ENCODE data around the gene JAKMIP2.

Gene JAKMIP2

DNA sequence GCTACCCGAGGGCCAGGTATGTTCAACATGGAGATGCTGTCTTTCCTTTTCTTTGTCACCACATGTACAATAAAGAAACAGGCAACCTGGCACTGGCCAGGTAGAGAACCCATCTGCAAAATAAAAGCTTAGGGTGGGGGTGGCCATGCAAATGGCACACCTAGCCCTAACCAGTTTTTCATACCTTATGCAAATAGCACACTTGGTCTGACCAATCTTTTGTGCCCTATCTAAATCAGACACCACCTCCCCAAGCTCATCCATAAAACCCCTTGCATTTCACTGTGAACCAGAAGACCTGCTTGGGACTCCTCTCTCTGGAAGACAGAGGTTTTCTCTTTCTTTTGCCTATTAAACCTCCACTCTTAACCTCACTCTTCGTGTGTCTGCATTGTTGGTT is 33.9 kb downstream of the JAKMIP2 start:
- no peak for TF ChIP-seq CSDC2 (CRISPR knock-in tag; IDR thresholded peaks at IDR 0.05)
- TF ChIP-seq, protein P1, sequence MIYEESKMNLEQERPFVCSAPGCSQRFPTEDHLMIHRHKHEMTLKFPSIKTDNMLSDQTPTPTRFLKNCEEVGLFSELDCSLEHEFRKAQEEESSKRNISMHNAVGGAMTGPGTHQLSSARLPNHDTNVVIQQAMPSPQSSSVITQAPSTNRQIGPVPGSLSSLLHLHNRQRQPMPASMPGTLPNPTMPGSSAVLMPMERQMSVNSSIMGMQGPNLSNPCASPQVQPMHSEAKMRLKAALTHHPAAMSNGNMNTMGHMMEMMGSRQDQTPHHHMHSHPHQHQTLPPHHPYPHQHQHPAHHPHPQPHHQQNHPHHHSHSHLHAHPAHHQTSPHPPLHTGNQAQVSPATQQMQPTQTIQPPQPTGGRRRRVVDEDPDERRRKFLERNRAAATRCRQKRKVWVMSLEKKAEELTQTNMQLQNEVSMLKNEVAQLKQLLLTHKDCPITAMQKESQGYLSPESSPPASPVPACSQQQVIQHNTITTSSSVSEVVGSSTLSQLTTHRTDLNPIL (CRISPR knock-in tag; IDR thresholded peaks at IDR 0.05; ENCODE audit: low read depth): no peak
- no peak for ATAC-seq

DNA sequence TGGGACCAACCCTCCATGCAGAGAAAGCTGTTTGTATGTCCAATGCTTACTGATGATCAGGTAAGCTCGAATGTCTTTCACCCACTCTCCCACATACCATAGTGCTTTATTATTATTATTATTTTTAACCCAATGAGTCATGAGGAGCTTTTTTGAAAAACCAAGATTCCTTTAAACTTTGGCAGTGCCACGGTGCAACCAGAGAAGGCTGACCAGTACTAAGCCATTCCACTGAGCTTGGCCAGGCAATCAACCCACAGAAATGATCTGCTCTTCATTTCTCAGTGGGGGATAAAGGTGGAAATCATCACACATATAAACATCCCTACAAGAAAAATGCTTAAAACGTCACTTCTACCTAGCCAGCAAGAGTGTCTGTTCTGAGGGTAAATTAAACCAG is 35.5 kb downstream of the JAKMIP2 start:
- TF ChIP-seq ZNF70 (CRISPR knock-in tag; IDR thresholded peaks at IDR 0.05): no peak
- no peak for TF ChIP-seq ZNF8 (CRISPR knock-in tag; IDR thresholded peaks at IDR 0.05)
- TF ChIP-seq ARNTL (CRISPR knock-in tag; IDR thresholded peaks at IDR 0.05; ENCODE audit: borderline replicate concordance, low read depth): no peak
- TF ChIP-seq, protein P2, sequence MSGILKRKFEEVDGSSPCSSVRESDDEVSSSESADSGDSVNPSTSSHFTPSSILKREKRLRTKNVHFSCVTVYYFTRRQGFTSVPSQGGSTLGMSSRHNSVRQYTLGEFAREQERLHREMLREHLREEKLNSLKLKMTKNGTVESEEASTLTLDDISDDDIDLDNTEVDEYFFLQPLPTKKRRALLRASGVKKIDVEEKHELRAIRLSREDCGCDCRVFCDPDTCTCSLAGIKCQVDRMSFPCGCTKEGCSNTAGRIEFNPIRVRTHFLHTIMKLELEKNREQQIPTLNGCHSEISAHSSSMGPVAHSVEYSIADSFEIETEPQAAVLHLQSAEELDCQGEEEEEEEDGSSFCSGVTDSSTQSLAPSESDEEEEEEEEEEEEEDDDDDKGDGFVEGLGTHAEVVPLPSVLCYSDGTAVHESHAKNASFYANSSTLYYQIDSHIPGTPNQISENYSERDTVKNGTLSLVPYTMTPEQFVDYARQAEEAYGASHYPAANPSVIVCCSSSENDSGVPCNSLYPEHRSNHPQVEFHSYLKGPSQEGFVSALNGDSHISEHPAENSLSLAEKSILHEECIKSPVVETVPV (CRISPR knock-in tag; IDR thresholded peaks at IDR 0.05): no peak
- TF ChIP-seq TCF4 (CRISPR knock-in tag; IDR thresholded peaks at IDR 0.05; ENCODE audit: borderline replicate concordance): no peak
- no peak for TF ChIP-seq TOX (CRISPR knock-in tag; IDR thresholded peaks at IDR 0.05; ENCODE audit: borderline replicate concordance)
- TF ChIP-seq ZC3H10 (CRISPR knock-in tag; IDR thresholded peaks at IDR 0.05): no peak
- no peak for TF ChIP-seq PPARA (CRISPR knock-in tag; IDR thresholded peaks at IDR 0.05; ENCODE audit: borderline replicate concordance)
- TF ChIP-seq ISL1 (CRISPR knock-in tag; IDR thresholded peaks at IDR 0.05): no peak
- no peak for TF ChIP-seq ZNF565 (CRISPR knock-in tag; conservative IDR thresholded peaks at IDR 0.05; ENCODE audit: low read depth)
- ATAC-seq: no peak

DNA sequence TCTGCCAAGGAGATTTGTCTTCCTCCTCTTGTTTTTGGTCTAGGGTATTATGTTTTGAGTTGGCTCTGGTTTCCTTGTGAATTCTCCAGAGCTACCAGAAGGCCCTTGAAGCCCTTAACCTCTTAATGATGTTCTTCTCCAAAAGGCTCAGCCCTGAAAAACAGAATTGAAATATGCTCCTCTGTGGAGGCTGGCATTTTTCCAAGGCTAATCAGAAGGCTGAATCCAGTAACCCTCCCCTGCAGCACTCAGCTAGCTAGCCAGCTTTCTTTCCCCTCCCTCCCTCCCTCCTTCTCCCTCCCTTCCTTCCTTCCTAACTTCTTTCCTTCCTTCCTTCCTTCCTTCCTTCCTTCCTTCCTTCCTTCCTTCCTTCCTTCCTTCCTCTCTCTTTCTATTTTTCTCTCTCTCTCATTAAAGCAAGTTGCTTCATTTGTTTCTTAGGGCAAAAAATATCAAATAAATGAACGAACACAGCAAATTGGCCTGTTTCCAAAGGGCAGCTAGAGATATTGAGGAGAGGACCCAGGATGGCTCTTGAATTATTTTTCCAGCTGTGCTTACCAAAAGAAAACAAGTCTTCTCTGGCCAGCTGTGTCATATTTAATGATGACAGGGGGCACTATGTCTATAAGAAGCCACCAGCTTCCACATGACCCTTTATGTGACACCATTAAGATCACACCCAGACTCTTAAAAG is 38.7 kb downstream of the JAKMIP2 start:
- TF ChIP-seq RARB (CRISPR knock-in tag; IDR thresholded peaks at IDR 0.05): no peak
- no peak for TF ChIP-seq ZFP30 (CRISPR knock-in tag; IDR thresholded peaks at IDR 0.05)
- no peak for TF ChIP-seq SNAI2 (CRISPR knock-in tag; IDR thresholded peaks at IDR 0.05)
- TF ChIP-seq BACH2 (CRISPR knock-in tag; IDR thresholded peaks at IDR 0.05; ENCODE audit: borderline replicate concordance): no peak
- no peak for TF ChIP-seq ZC3H10 (CRISPR knock-in tag; IDR thresholded peaks at IDR 0.05)
- TF ChIP-seq TCF4 (CRISPR knock-in tag; IDR thresholded peaks at IDR 0.05; ENCODE audit: borderline replicate concordance): no peak
- no peak for TF ChIP-seq ZFP3 (CRISPR knock-in tag; IDR thresholded peaks at IDR 0.05)
- no peak for TF ChIP-seq TOX (CRISPR knock-in tag; IDR thresholded peaks at IDR 0.05; ENCODE audit: borderline replicate concordance)
- no peak for TF ChIP-seq GLIS3 (CRISPR knock-in tag; IDR thresholded peaks at IDR 0.05)
- TF ChIP-seq OSR1 (CRISPR knock-in tag; IDR thresholded peaks at IDR 0.05): no peak
- TF ChIP-seq, protein P2 (CRISPR knock-in tag; IDR thresholded peaks at IDR 0.05): no peak
- TF ChIP-seq, protein P3, sequence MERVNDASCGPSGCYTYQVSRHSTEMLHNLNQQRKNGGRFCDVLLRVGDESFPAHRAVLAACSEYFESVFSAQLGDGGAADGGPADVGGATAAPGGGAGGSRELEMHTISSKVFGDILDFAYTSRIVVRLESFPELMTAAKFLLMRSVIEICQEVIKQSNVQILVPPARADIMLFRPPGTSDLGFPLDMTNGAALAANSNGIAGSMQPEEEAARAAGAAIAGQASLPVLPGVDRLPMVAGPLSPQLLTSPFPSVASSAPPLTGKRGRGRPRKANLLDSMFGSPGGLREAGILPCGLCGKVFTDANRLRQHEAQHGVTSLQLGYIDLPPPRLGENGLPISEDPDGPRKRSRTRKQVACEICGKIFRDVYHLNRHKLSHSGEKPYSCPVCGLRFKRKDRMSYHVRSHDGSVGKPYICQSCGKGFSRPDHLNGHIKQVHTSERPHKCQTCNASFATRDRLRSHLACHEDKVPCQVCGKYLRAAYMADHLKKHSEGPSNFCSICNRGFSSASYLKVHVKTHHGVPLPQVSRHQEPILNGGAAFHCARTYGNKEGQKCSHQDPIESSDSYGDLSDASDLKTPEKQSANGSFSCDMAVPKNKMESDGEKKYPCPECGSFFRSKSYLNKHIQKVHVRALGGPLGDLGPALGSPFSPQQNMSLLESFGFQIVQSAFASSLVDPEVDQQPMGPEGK (CRISPR knock-in tag; IDR thresholded peaks at IDR 0.05; ENCODE audit: borderline replicate concordance): no peak
- TF ChIP-seq ESRRG (CRISPR knock-in tag; IDR thresholded peaks at IDR 0.05): no peak
- TF ChIP-seq ISL1 (CRISPR knock-in tag; IDR thresholded peaks at IDR 0.05): no peak
- TF ChIP-seq ZNF8 (CRISPR knock-in tag; IDR thresholded peaks at IDR 0.05): no peak
- no peak for TF ChIP-seq ZNF70 (CRISPR knock-in tag; IDR thresholded peaks at IDR 0.05)
- TF ChIP-seq ZNF565 (CRISPR knock-in tag; conservative IDR thresholded peaks at IDR 0.05; ENCODE audit: low read depth): no peak
- ATAC-seq: no peak

DNA sequence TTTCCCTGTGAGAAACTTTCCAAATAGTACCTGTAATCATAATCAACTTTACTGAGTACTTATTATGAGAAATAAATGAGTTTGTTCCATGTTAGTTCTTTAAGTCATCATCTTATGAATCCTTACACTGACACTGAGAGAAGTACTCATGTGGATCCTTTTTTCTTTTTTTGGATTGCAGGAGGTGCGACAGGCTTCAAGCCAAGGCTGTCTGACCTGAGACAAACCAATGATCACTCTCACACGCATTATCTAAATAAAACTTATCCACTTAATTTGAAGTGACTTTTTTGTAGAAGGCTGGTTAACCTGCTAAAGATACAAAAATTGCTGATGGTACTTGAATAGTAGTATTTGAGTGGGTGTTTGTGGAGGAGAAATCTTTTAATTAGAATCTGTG is 39.5 kb downstream of the JAKMIP2 start:
- ATAC-seq: no peak
- TF ChIP-seq ZFP3 (CRISPR knock-in tag; IDR thresholded peaks at IDR 0.05): no peak
- no peak for TF ChIP-seq ZNF70 (CRISPR knock-in tag; IDR thresholded peaks at IDR 0.05)
- no peak for TF ChIP-seq TCF4 (CRISPR knock-in tag; IDR thresholded peaks at IDR 0.05; ENCODE audit: borderline replicate concordance)
- TF ChIP-seq ZFP30 (CRISPR knock-in tag; IDR thresholded peaks at IDR 0.05): no peak
- TF ChIP-seq, protein P2 (CRISPR knock-in tag; IDR thresholded peaks at IDR 0.05): no peak

All from SK-N-SH treated with all-trans-retinoic acid at 6 μM for 48 hours (cell line).